Measurements from ENCODE around the gene GCNT2. TPM values are rescaled to one million over a fixed set of nuclear protein-coding genes. Genes with fewer than 3 reads are reported as not detected.

The GCNT2 gene
- polyA plus RNA-seq, 3 donors: 3.5 to 10.0 (median 4.3) TPM

- Histone ChIP-seq H3K79me2 (ENCODE audit: insufficient read depth, low read length) (peaks cover 89% of the 10 kb centered on the region), H3K9ac (ENCODE audit: insufficient read depth, low read length, poor library complexity, severe bottlenecking) (no peak overlapping the region), H3K4me3 (replicated peaks in 1 of 3; ENCODE audit: low read depth in 2 of 3, low read length in 3 of 3) (no peak overlapping the region), H3K4me1 (ENCODE audit: control insufficient read depth in 1 of 2, insufficient read depth in 2 of 2, low read length in 2 of 2) (peaks cover 18 to 20% of the 10 kb centered on the region in 2 donors), H3K27me3 (ENCODE audit: control insufficient read depth in 2 of 2, insufficient read depth in 2 of 2, low read length in 2 of 2) (no peaks in the 10 kb centered on the region), H4K20me1 (ENCODE audit: insufficient read depth, low read length) (peaks cover 55% of the 10 kb centered on the region), H3K27ac (ENCODE audit: low read depth in 1 of 2, low read length in 2 of 2) (no peak overlapping the region), H3K36me3 (replicated peaks in 1 of 2; ENCODE audit: control insufficient read depth in 1 of 2, insufficient read depth in 2 of 2, low read length in 2 of 2) (peaks cover 23 to 46% of the 10 kb centered on the region in 2 donors), H2AFZ (ENCODE audit: insufficient read depth, low read depth, low read length, poor library complexity, severe bottlenecking) (no peak overlapping the region), H3K4me2 (replicated peaks; ENCODE audit: extremely low read depth, low read length, poor library complexity, severe bottlenecking) (no peak overlapping the region), H3K9me3 (replicated peaks in 1 of 2; ENCODE audit: control insufficient read depth in 1 of 2, insufficient read depth in 1 of 2, low read length in 2 of 2) (no peaks in the 10 kb centered on the region)
- H3K4me3 Mint-ChIP-seq: no peak overlapping the region
- no peak overlapping the region for H3K27ac Mint-ChIP-seq
- no peaks in the 10 kb centered on the region for H3K27me3 Mint-ChIP-seq (ENCODE audit: low read depth in 3 of 3)
- intact Hi-C loops (cut with micrococcal nuclease): no loop called here
- peaks cover 34% of the 10 kb centered on the region for H3K4me1 Mint-ChIP-seq
- DNase-seq: no peak
- 98% methylated on average over 8 of the region's 10 CpGs for WGBS (ENCODE audit: insufficient coverage)
- no peaks in the 10 kb centered on the region for H3K9me3 Mint-ChIP-seq
- peaks cover 42 to 59% of the 10 kb centered on the region in 2 donors for H3K36me3 Mint-ChIP-seq
- TF ChIP-seq, protein P1, sequence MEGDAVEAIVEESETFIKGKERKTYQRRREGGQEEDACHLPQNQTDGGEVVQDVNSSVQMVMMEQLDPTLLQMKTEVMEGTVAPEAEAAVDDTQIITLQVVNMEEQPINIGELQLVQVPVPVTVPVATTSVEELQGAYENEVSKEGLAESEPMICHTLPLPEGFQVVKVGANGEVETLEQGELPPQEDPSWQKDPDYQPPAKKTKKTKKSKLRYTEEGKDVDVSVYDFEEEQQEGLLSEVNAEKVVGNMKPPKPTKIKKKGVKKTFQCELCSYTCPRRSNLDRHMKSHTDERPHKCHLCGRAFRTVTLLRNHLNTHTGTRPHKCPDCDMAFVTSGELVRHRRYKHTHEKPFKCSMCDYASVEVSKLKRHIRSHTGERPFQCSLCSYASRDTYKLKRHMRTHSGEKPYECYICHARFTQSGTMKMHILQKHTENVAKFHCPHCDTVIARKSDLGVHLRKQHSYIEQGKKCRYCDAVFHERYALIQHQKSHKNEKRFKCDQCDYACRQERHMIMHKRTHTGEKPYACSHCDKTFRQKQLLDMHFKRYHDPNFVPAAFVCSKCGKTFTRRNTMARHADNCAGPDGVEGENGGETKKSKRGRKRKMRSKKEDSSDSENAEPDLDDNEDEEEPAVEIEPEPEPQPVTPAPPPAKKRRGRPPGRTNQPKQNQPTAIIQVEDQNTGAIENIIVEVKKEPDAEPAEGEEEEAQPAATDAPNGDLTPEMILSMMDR (IDR thresholded peaks at IDR 0.05): no peak
Observed at GRCh38 chr6:10558565-10558964, 37.4 kb downstream of the GCNT2 start.

GRCh38 chr6:10559522-10560152 lies 38.5 kb downstream of the GCNT2 start:
- Histone ChIP-seq H3K79me2 (ENCODE audit: insufficient read depth, low read length) (peaks cover 88% of the 10 kb centered on the region), H3K27me3 (ENCODE audit: control insufficient read depth in 2 of 2, insufficient read depth in 2 of 2, low read length in 2 of 2) (no peaks in the 10 kb centered on the region), H3K9me3 (replicated peaks in 1 of 2; ENCODE audit: control insufficient read depth in 1 of 2, insufficient read depth in 1 of 2, low read length in 2 of 2) (no peaks in the 10 kb centered on the region), H3K9ac (ENCODE audit: insufficient read depth, low read length, poor library complexity, severe bottlenecking) (no peak overlapping the region), H3K27ac (ENCODE audit: low read depth in 1 of 2, low read length in 2 of 2) (no peak overlapping the region), H2AFZ (ENCODE audit: insufficient read depth, low read depth, low read length, poor library complexity, severe bottlenecking) (no peak overlapping the region), H4K20me1 (ENCODE audit: insufficient read depth, low read length) (peaks cover 49% of the 10 kb centered on the region), H3K4me3 (replicated peaks in 1 of 3; ENCODE audit: low read depth in 2 of 3, low read length in 3 of 3) (no peak overlapping the region), H3K4me2 (replicated peaks; ENCODE audit: extremely low read depth, low read length, poor library complexity, severe bottlenecking) (no peak overlapping the region), H3K4me1 (ENCODE audit: control insufficient read depth in 1 of 2, insufficient read depth in 2 of 2, low read length in 2 of 2) (peaks cover 18 to 20% of the 10 kb centered on the region in 2 donors), H3K36me3 (replicated peaks in 1 of 2; ENCODE audit: control insufficient read depth in 1 of 2, insufficient read depth in 2 of 2, low read length in 2 of 2) (peaks cover 23 to 46% of the 10 kb centered on the region in 2 donors)
- intact Hi-C loops (cut with micrococcal nuclease): no loop called here
- Mint-ChIP-seq H3K9me3 (no peaks in the 10 kb centered on the region), H3K4me3 (no peak overlapping the region), H3K27ac (no peak overlapping the region), H3K36me3 (peaks cover 42 to 54% of the 10 kb centered on the region in 2 donors), H3K27me3 (ENCODE audit: low read depth in 3 of 3) (no peaks in the 10 kb centered on the region), H3K4me1 (peaks cover 34% of the 10 kb centered on the region)
- DNase-seq: no peak
- 100% methylated on average over 5 of the region's 9 CpGs for WGBS (ENCODE audit: insufficient coverage)
- TF ChIP-seq, protein P1 (IDR thresholded peaks at IDR 0.05): no peak
